Neuron (in vitro differentiated cells): ENCODE measurements around the gene KLK13.

Source experiments
- H2AFZ ChIP-seq: one replicate; pipeline ENCODE4 v1.6.1; 2013; ENCODE audit warnings: low read depth, mild to moderate bottlenecking, inconsistent platforms, low read length, moderate library complexity
- H3K27me3 ChIP-seq: one replicate; pipeline ENCODE4 v1.6.1; 2013; ENCODE audit warnings: low read length; ENCODE audit not compliant: insufficient read depth
- H3K36me3 ChIP-seq: one replicate; pipeline ENCODE4 v1.6.1; 2013; ENCODE audit warnings: low read length; ENCODE audit not compliant: insufficient read depth
- H3K4me1 ChIP-seq: one replicate; pipeline ENCODE4 v1.6.1; 2013; ENCODE audit warnings: low read length; ENCODE audit not compliant: insufficient read depth
- H3K4me3 ChIP-seq: 2 replicates; pipeline ENCODE4 v1.5.1; 2013; ENCODE audit warnings: mild to moderate bottlenecking, low read length, moderate library complexity
- H3K9me3 ChIP-seq: one replicate; pipeline ENCODE4 v1.6.1; 2013; ENCODE audit warnings: low read length

The KLK13 gene

DNA sequence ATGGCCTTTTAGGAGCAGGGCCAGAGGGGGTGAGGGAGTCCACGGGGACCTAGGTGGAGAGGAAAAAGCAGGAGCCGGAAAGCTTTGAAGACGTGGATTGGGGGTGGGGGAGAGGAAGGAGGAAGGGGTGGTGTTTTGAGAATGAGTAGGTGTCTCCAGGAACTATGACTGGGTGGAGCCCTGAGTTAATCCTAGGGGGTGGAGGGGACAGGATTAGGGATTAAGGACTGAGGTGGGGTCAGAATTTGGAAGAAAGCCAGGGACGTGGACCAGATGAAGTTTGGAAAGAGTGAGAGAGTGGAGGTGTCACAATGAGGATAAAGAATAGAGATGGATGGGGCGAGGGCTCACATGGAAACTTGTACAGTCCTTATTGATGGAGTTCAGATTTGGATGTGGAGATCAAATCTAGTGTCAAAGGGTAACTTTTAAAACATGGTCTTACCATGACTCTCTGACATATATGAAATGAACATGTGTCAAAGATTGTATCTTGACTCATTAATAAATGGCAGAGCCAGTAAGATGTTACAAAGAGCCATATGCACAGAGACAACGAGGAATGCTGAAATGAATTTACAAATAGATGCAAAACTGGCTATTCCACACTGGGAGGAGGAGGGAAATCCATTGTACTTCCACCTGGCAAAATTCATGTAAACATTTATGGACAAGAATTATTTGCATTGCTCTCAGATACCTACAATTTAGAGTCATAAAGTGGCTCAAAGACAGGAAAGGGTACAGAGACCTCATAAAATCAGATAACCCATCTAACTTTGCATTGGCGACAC, 1.7 kb upstream of the KLK13 start:
- peaks cover 3% of the 10 kb centered on the region for H3K4me1 ChIP-seq
- H2AFZ ChIP-seq = no peak overlapping the region
- no peaks in the 10 kb centered on the region for H3K36me3 ChIP-seq
- H3K9me3 ChIP-seq = no peaks in the 10 kb centered on the region
- no peak overlapping the region for H3K4me3 ChIP-seq
- peaks cover 15% of the 10 kb centered on the region for H3K27me3 ChIP-seq

- Histone ChIP-seq H3K4me1 (peaks cover 3% of the 10 kb centered on the region), H3K4me3 (no peak overlapping the region), H3K36me3 (no peaks in the 10 kb centered on the region), H3K9me3 (no peaks in the 10 kb centered on the region), H3K27me3 (peaks cover 15% of the 10 kb centered on the region), H2AFZ (no peak overlapping the region)
Observed at GRCh38 chr19:51065221-51065960, 499 bp upstream of the KLK13 start.

DNA sequence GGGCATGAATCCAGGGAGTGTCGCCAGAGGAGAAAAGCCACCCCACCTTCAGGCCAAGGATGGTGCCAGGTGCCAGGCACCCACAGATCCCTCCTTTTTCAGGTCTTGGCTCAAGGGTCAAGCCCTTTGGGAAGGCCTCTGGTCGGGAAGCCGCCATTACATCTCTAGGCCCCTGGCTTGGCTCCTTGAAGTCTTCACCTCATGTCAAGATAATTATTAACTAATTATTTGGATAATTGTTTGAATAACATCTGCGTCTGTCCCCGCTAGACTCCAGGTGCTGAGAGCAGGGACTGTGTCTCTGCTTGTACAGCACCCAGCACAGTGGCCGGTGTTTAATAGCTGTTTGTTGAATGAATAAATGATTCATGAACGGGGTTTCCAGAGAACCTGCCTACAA, 1.2 kb downstream of the KLK13 start:
- peaks cover 3% of the 10 kb centered on the region for H3K4me1 ChIP-seq
- H3K4me3 ChIP-seq = no peak overlapping the region
- H2AFZ ChIP-seq = no peak overlapping the region
- H3K27me3 ChIP-seq = peaks cover 13% of the 10 kb centered on the region
- no peaks in the 10 kb centered on the region for H3K9me3 ChIP-seq
- H3K36me3 ChIP-seq = no peaks in the 10 kb centered on the region

GRCh38 chr19:51060973-51061372, 3.9 kb downstream of the KLK13 start:
- Histone ChIP-seq H3K4me1 (peaks cover 3% of the 10 kb centered on the region), H3K36me3 (no peaks in the 10 kb centered on the region), H3K9me3 (no peaks in the 10 kb centered on the region), H3K27me3 (peaks cover 13% of the 10 kb centered on the region), H2AFZ (no peak overlapping the region), H3K4me3 (no peak overlapping the region)

GRCh38 chr19:51060336-51060735, 4.6 kb downstream of the KLK13 start:
- H3K27me3 ChIP-seq = peaks cover 8% of the 10 kb centered on the region
- H3K36me3 ChIP-seq = no peaks in the 10 kb centered on the region
- H3K9me3 ChIP-seq = no peaks in the 10 kb centered on the region
- no peak overlapping the region for H2AFZ ChIP-seq
- peaks cover 3% of the 10 kb centered on the region for H3K4me1 ChIP-seq
- H3K4me3 ChIP-seq = no peak overlapping the region

DNA sequence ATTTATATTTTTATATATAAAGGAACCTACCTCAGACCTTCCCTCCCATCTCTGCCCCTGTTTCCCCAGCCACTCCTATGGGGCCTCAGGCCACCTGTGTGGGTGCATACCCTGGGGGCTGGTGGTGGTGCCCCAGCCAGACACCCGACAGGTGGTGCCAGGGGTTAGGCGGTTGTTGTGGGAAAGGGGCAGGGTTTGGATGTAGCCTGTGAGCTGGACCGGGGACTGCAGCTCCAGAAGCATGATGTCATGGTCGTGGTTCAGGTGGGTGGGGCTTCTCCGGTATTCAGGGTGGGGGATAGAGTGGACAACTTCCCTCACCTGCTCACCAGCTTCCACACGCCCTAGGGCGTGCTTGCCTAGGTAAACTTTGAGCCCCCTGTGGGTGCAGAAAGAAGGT, 5.2 kb downstream of the KLK13 start:
- Histone ChIP-seq H3K36me3 (no peaks in the 10 kb centered on the region), H2AFZ (no peak overlapping the region), H3K4me1 (no peaks in the 10 kb centered on the region), H3K27me3 (peaks cover 8% of the 10 kb centered on the region), H3K4me3 (no peak overlapping the region), H3K9me3 (no peaks in the 10 kb centered on the region)

GRCh38 chr19:51055866-51056265, 9.0 kb downstream of the KLK13 start:
- Histone ChIP-seq H3K27me3 (peaks cover 12% of the 10 kb centered on the region), H3K36me3 (no peaks in the 10 kb centered on the region), H3K9me3 (no peaks in the 10 kb centered on the region), H3K4me1 (no peaks in the 10 kb centered on the region), H3K4me3 (no peak overlapping the region), H2AFZ (no peak overlapping the region)

DNA sequence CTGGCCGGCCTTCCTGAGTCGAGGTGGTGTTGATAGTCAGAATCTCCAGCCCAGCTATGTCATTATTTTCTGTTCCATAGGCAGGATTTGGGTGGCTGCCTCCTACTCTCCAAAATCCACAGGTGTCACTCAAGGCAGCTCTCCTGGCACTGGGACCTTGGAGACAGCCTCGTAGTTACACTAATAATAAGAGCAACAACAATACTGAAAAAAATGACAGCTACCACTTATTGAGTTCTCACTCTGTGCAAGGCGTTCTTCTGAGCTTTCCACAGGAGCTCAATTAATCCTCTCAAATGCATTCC, 17.9 kb downstream of the KLK13 start:
- H3K36me3 ChIP-seq = no peaks in the 10 kb centered on the region
- no peak overlapping the region for H2AFZ ChIP-seq
- no peaks in the 10 kb centered on the region for H3K9me3 ChIP-seq
- H3K27me3 ChIP-seq = no peaks in the 10 kb centered on the region
- no peaks in the 10 kb centered on the region for H3K4me1 ChIP-seq
- H3K4me3 ChIP-seq = no peak overlapping the region

DNA sequence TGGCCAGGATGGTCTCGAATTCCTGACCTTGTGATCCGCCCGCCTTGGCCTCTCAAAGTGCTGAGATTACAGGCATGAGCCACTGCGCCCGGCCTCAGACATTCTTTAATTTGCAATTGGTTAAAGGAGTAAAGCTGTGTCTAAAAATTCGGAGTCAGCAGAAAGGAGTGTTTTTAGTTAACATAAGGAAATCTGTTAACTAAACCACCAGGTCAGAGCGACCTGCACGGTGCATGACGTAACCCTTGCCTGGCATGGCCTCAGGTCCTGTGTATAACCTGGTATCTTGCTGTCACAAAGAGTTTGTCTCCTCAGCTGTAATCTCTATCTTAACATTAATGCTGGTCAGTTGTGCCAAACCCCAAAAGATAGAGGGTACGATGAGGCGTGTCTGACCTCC, 20.6 kb downstream of the KLK13 start:
- Histone ChIP-seq H3K4me3 (no peak overlapping the region), H3K9me3 (no peaks in the 10 kb centered on the region), H3K4me1 (no peaks in the 10 kb centered on the region), H3K36me3 (no peaks in the 10 kb centered on the region), H2AFZ (no peak overlapping the region), H3K27me3 (no peaks in the 10 kb centered on the region)

DNA sequence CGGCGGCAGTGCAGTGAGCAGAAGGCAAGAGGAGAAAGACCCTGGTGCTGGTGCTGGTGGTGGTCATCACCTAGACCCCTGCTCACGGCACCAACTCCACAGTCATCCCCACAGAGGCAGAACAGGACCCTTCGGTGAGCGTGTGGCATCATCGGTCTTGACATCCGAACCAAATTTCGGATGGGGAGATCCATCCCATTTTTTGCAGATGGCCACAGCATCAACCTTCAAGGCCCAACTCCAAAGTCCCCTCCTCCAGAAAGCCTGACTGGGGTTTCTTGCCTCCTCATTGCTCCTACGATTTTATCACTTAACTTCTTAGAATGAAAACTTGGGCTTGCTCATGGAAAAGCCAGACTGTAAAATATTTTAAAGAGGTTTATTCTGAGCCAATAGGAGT, 21.4 kb downstream of the KLK13 start:
- no peak overlapping the region for H2AFZ ChIP-seq
- H3K9me3 ChIP-seq = no peaks in the 10 kb centered on the region
- H3K36me3 ChIP-seq = no peaks in the 10 kb centered on the region
- no peaks in the 10 kb centered on the region for H3K4me1 ChIP-seq
- no peaks in the 10 kb centered on the region for H3K27me3 ChIP-seq
- no peak overlapping the region for H3K4me3 ChIP-seq

DNA sequence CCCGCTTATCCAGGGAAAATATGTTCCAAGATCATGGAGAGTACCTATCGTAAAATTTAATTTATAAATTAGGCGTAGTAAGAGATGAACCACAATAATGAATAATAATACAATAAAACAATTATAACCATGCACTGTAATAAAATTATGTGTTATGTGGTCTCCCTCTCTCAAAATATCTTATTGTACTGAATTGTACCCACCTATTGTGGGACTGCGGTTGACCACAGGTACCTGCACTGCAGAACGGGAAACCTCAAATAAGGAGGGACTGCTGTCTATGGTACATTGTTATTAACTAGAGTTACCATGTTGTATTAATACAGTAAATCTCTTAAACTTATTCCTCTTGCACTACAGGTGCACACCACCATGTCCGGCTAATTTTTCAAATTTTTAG, 24.7 kb downstream of the KLK13 start:
- Histone ChIP-seq H3K9me3 (no peaks in the 10 kb centered on the region), H3K4me3 (no peak overlapping the region), H3K27me3 (peaks cover under 1% of the 10 kb centered on the region), H3K36me3 (no peaks in the 10 kb centered on the region), H2AFZ (no peak overlapping the region), H3K4me1 (no peaks in the 10 kb centered on the region)

DNA sequence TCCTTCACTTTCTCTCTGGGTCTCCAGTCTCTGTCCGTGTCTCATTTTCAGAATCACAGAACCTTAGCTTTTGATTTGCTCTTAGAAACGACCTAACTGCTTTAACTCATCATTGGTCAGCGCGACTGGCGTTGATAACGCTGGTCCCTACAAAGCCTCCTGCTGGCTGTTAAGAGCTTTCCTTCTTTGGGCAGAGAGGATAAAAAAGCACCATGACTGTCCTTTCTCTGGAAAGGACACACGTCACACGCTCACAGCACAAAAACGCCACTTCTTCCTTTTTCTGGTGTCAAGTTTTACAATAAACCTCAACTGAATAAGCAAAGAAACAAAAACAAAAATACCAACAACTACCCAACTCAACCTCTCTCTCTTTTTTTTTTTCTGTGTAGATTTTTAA, 28.4 kb downstream of the KLK13 start:
- H3K9me3 ChIP-seq = no peaks in the 10 kb centered on the region
- H3K36me3 ChIP-seq = no peaks in the 10 kb centered on the region
- peaks cover 6% of the 10 kb centered on the region for H3K27me3 ChIP-seq
- H2AFZ ChIP-seq = no peak overlapping the region
- no peaks in the 10 kb centered on the region for H3K4me1 ChIP-seq
- H3K4me3 ChIP-seq = no peak overlapping the region

DNA sequence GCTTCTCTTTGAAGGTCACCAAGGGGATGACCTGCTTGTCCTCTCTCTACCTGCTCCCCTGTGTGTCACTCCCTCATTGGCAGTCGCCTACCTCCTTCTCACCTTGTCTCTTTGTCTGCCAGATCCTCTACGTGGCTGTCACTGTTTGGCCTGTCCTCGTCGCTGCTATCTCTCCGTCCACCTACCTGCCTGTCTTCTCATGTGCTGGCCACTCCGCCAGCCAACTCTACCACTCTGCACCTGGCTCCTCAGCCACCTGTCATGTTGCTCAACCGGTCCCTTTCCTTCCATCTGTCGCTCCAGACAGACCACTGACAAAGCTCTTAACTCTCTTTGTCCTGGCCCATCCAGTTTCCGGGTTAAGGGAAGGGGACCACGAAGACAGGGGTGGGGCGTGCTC, 30.2 kb downstream of the KLK13 start, which contains the start of gene KLK12:
Gene KLK12, minus strand, starts transcription at position 299 of the 400 bp plus-strand sequence. CDS start 381 bp downstream, outside the sequence.
- Histone ChIP-seq H3K9me3 (no peaks in the 10 kb centered on the region), H3K4me3 (no peak within 1 kb of the TSS), H2AFZ (no peak within 1 kb of the TSS), H3K4me1 (no peaks in the 10 kb centered on the region), H3K27me3 (peaks cover 6% of the 10 kb centered on the region), H3K36me3 (no peaks in the 10 kb centered on the region)
